Common myeloid progenitor, CD34-positive (primary cell): Measurements from ENCODE around the gene ZRSR2.

Source experiments
- CTCF ChIA-PET: fragments of 350-600 bp; sonication (Branson Sonifier 250); formaldehyde crosslinking; loops from one replicate; lab custom pipeline; 2021; ENCODE audit warnings: antibody characterized with exemption; lab: Charles Lee
- POLR2A ChIA-PET: fragments of 350-600 bp; sonication (Branson Sonifier 250); formaldehyde crosslinking; loops from one replicate; lab custom pipeline; 2021; ENCODE audit warnings: antibody characterized with exemption; lab: Charles Lee
- DNase-seq, 3 donors: peaks; one replicate each; pipeline versions ENCODE4 v3.0.0 to v3.0.0-alpha.2; 2013
- H3K27ac ChIP-seq, 2 experiments: 1 replicate in 1 of 2; 2 replicates in 1 of 2; pipeline ENCODE4 v1.7.0; 2013; ENCODE audit warnings: inconsistent platforms in 2 of 2, low read length in 2 of 2, mild to moderate bottlenecking in 2 of 2, low read depth in 1 of 2, moderate library complexity in 1 of 2; ENCODE audit not compliant: severe bottlenecking in 2 of 2, insufficient read depth in 1 of 2, poor library complexity in 1 of 2
- H3K27me3 ChIP-seq, 5 experiments: replicated peaks in 2 of 5; 1 replicate in 3 of 5; 2 replicates in 2 of 5; pipeline versions ENCODE4 v1.6.1 to v1.7.0; 2013; ENCODE audit warnings: low read length in 4 of 5, mild to moderate bottlenecking in 2 of 5, moderate library complexity in 2 of 5, inconsistent platforms in 1 of 5; ENCODE audit not compliant: insufficient read depth in 5 of 5, control insufficient read depth in 4 of 5
- H3K36me3 ChIP-seq, 4 experiments: 1 replicate in 2 of 4; 2 replicates in 2 of 4; pipeline versions ENCODE4 v1.6.1 to v1.7.0; 2013; ENCODE audit warnings: low read length in 3 of 4, control low read depth in 1 of 4, mild to moderate bottlenecking in 1 of 4; ENCODE audit not compliant: control insufficient read depth in 4 of 4, insufficient read depth in 4 of 4
- H3K4me1 ChIP-seq, 4 experiments: 1 replicate in 3 of 4; 2 replicates in 1 of 4; pipeline versions ENCODE4 v1.6.1 to v1.7.1; 2013; ENCODE audit warnings: low read length in 3 of 4, mild to moderate bottlenecking in 3 of 4, control low read depth in 1 of 4, inconsistent platforms in 1 of 4, moderate library complexity in 1 of 4; ENCODE audit not compliant: control insufficient read depth in 4 of 4, insufficient read depth in 4 of 4; ENCODE audit errors: control extremely low read depth in 1 of 4
- H3K4me3 ChIP-seq, 7 experiments: 1 replicate in 4 of 7; 2 replicates in 3 of 7; pipeline versions ENCODE4 v1.5.1 to v1.7.0; 2013; ENCODE audit warnings: mild to moderate bottlenecking in 7 of 7, low read length in 6 of 7, moderate library complexity in 6 of 7, inconsistent platforms in 2 of 7, low read depth in 2 of 7, control low read depth in 1 of 7; ENCODE audit not compliant: insufficient read depth in 4 of 7, control insufficient read depth in 1 of 7; ENCODE audit errors: extremely low read depth in 1 of 7
- H3K9me3 ChIP-seq, 5 experiments: 1 replicate in 4 of 5; 2 replicates in 1 of 5; pipeline versions ENCODE4 v1.6.1 to v1.7.1; 2013; ENCODE audit warnings: low read length in 4 of 5, mild to moderate bottlenecking in 2 of 5, inconsistent platforms in 1 of 5, low read depth in 1 of 5, moderate library complexity in 1 of 5; ENCODE audit not compliant: control insufficient read depth in 4 of 5, insufficient read depth in 2 of 5; ENCODE audit errors: control extremely low read depth in 1 of 5
- WGBS: methylation state at CpG from one replicate; pipeline ENCODE4 v1.1.5; 2013; ENCODE audit not compliant: insufficient coverage; 5-methylcytosine and 5-hydroxymethylcytosine counted together

ZRSR2 gene

GRCh38 chrX:15761564-15762191 is 28.6 kb upstream of the ZRSR2 start:
- WGBS, result 0% methylated on average over 1 of the region's 8 CpGs
- no peak overlapping the region for H3K27ac ChIP-seq
- POLR2A ChIA-PET, result no interaction called here

GRCh38 chrX:15769300-15769954 is 20.9 kb upstream of the ZRSR2 start:
- Histone ChIP-seq H3K4me1 (no peaks in the 10 kb centered on the region), H3K4me3 (no peak overlapping the region), H3K9me3 (no peaks in the 10 kb centered on the region), H3K27ac (no peak overlapping the region), H3K36me3 (peaks cover 0 to 23% (median 10%) of the 10 kb centered on the region in 4 experiments), H3K27me3 (peaks cover 0 to 16% (median 0%) of the 10 kb centered on the region in 5 experiments)
- WGBS, result 100% methylated on average over 2 of the region's 4 CpGs
- CTCF ChIA-PET, result interaction anchor here (0.9 kb wide), 1 partner anchor 31 kb away, joined by 3 read pairs; no protein-coding TSS in a partner anchor
- DNase-seq, result no peak
- POLR2A ChIA-PET, result no interaction called here

More at GRCh38 chrX:15761564-15762191, 28.6 kb upstream of the ZRSR2 start:
- Histone ChIP-seq H3K27me3 (peaks cover 0 to 3% (median 0%) of the 10 kb centered on the region in 5 experiments), H3K4me3 (no peak overlapping the region), H3K36me3 (peaks cover 0 to 3% (median under 1%) of the 10 kb centered on the region in 4 experiments), H3K4me1 (peaks cover 0 to 9% (median 0%) of the 10 kb centered on the region in 4 experiments), H3K9me3 (peaks cover 0 to 3% (median 0%) of the 10 kb centered on the region in 5 experiments)
- CTCF ChIA-PET, result no interaction called here
- DNase-seq, result peak in 2 of 3 donors; percentile 55 to 61

DNA sequence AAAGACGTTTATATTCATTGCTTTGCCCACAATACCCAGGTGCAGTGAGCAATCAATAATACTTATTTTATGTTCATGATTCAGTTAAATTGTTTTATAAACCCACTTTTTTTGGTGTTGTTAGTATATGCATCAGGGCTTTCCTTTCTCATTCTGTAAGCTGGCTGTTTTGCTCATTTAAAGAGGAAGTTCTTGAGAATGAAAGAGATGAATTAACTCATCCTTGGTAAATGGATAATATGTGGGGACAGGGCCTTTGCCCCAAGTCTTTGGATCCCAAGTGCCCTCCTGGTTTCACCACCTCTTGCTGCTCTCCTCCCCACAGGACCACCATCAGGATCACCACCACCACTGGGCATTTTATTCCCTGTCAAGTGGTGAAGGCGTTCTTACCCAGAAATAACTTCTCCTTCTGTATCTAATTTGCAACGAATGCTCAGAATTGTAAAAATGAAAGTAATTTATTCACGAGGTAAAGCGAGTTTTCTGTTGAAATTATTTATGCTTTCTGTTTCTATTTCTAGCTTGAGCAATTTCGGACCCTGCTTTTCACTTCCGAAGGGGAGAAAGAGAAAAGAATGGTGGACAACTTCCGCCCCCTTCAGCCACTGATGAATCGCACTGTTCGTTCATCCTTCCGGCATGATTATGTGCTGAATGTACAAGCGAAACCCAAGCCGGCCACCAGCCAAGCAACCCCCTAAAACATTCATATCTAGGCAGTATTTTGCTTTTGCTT is 8.2 kb upstream of the ZRSR2 start:
- Histone ChIP-seq H3K4me1 (peaks cover 0 to 11% (median 0%) of the 10 kb centered on the region in 4 experiments), H3K36me3 (peaks cover 0 to 35% (median 5%) of the 10 kb centered on the region in 4 experiments), H3K4me3 (peak overlapping the region in 2 of 7 experiments; percentile 10 to 67), H3K27ac (peak overlapping the region in 1 of 2 experiments; percentile 49), H3K27me3 (no peaks in the 10 kb centered on the region), H3K9me3 (no peaks in the 10 kb centered on the region)
- POLR2A ChIA-PET, result no interaction called here
- CTCF ChIA-PET, result interaction anchor here (0.8 to 1.5 kb wide), 2 partner anchors 18 to 24 kb away, joined by 3 to 4 read pairs; no protein-coding TSS in a partner anchor
- 94% methylated on average over 6 of the region's 13 CpGs for WGBS
- DNase-seq, result peak in 1 of 3 donors; percentile 6

DNA sequence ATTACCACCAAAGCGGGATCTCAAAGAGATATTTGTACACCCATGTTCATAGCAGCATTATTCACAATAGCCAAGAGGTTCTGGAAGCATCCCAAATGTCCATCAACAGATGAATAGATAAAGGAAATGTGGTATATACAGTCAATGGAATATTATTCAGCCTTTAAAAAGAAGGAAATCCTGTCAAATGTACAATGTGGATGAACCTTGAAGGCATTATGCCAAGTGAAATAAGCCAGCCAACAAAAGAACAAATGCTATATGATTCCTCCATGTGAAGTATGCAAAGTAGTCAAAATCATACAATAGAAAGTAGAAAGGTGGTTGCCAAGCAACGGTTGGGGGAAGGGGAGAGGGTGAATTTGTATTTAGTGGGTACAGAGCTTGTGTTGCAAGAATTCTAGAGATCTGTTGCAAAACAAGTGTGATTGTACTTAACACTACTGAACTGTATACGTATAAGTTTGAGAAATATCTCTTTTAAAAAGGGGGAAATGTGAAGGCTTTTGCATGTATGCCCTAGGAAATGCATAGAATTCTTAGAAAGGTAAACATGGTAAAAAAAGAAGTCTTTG is 5.0 kb upstream of the ZRSR2 start:
- POLR2A ChIA-PET, result no interaction called here
- peaks cover 0 to 3% (median 0%) of the 10 kb centered on the region in 5 experiments for H3K27me3 ChIP-seq
- no peak overlapping the region for H3K4me3 ChIP-seq
- no peak overlapping the region for H3K27ac ChIP-seq
- H3K9me3 ChIP-seq, result no peaks in the 10 kb centered on the region
- no peak for DNase-seq
- WGBS, result 100% methylated on average over 1 of the region's 3 CpGs
- peaks cover 4 to 16% (median 8%) of the 10 kb centered on the region in 4 experiments for H3K4me1 ChIP-seq
- CTCF ChIA-PET, result no interaction called here
- H3K36me3 ChIP-seq, result peaks cover 0 to 16% (median 4%) of the 10 kb centered on the region in 4 experiments

GRCh38 chrX:15786915-15787314 is 3.4 kb upstream of the ZRSR2 start:
- POLR2A ChIA-PET, result no interaction called here
- CTCF ChIA-PET, result no interaction called here
- WGBS, result 87% methylated on average over 2 of the region's 3 CpGs
- Histone ChIP-seq H3K4me1 (peaks cover 4 to 16% (median 14%) of the 10 kb centered on the region in 4 experiments), H3K27ac (no peak overlapping the region), H3K4me3 (no peak overlapping the region), H3K27me3 (peaks cover 0 to 3% (median 0%) of the 10 kb centered on the region in 5 experiments), H3K9me3 (no peaks in the 10 kb centered on the region), H3K36me3 (peaks cover 0 to 12% (median 3%) of the 10 kb centered on the region in 4 experiments)
- DNase-seq, result peak in 1 of 3 donors; percentile 2

DNA sequence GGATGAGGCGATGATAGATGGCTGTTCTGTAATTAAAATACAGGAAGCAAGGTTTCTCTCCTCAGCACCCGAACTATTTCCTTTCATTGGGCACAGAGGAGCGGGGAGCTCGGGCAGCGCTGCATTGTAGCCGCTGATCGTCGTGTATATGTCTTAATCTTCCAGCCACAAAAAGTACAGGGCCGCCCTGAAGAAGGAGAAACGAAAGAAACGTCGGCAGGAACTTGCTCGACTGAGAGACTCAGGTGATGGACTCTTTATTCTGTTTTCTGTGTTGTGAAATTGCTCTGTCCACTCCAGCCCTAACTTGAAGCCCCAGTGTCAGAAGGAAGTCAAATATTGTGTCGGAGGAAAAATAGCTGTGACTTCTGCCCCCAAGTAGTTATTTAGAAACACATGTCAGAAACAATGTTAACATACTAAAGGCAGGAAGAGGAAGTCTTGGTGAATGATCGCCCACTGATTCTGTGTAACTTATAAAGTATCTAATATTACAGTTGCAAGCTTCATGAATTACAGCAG is 546 bp downstream of the ZRSR2 start:
- ChIA-PET CTCF (interaction anchor here (1.2 kb wide), 1 partner anchor 37 kb away, joined by 3 read pairs; no protein-coding TSS in a partner anchor), POLR2A (no interaction called here)
- Histone ChIP-seq H3K9me3 (no peaks in the 10 kb centered on the region), H3K36me3 (peaks cover 2 to 11% (median 7%) of the 10 kb centered on the region in 4 experiments), H3K4me3 (peak overlapping the region; percentile 71 to 95 (median 91)), H3K27ac (peak overlapping the region; percentile 36 to 83), H3K27me3 (peaks cover 0 to 3% (median 0%) of the 10 kb centered on the region in 5 experiments), H3K4me1 (peaks cover 4 to 18% (median 12%) of the 10 kb centered on the region in 4 experiments)
- 0% methylated on average over 9 of the region's 15 CpGs for WGBS
- DNase-seq, result peak in 2 of 3 donors; percentile 50 to 64
